DOHH2 (cell line): ENCODE data around the gene NDC80.
A peak's percentile ranks its signal among the peaks of the same experiment; 100 is the strongest.

ENCODE experiments used
- H3F3A ChIP-seq: fragments of 200-600 bp; sonication (generic), shearing (Covaris generic); 2 replicates; pipeline ENCODE4 v1.6.0; 2016; ENCODE audit warnings: antibody characterized with exemption, mild to moderate bottlenecking; ENCODE audit not compliant: control insufficient read depth, insufficient read depth
- H3K27ac ChIP-seq: fragments of 200-600 bp; sonication (generic); 2 replicates; pipeline ENCODE4 v1.5.1; 2014; ENCODE audit warnings: low read depth, mild to moderate bottlenecking, low read length, moderate library complexity
- H3K27me3 ChIP-seq: fragments of 200-600 bp; sonication (generic); 2 replicates; pipeline ENCODE4 v1.6.1; 2014; ENCODE audit warnings: mild to moderate bottlenecking, low read length, mixed read lengths; ENCODE audit not compliant: control insufficient read depth
- H3K36me3 ChIP-seq: fragments of 200-600 bp; sonication (generic); 2 replicates; pipeline ENCODE4 v1.6.1; 2014; ENCODE audit warnings: mild to moderate bottlenecking, low read length, moderate library complexity, mixed read lengths; ENCODE audit not compliant: control insufficient read depth
- H3K4me1 ChIP-seq: fragments of 200-600 bp; sonication (generic); 2 replicates; pipeline ENCODE4 v1.6.1; 2014; ENCODE audit warnings: mild to moderate bottlenecking, low read length, mixed read lengths; ENCODE audit not compliant: control insufficient read depth
- H3K4me2 ChIP-seq: fragments of 200-600 bp; sonication (generic); 2 replicates; pipeline ENCODE4 v1.6.0; 2014; ENCODE audit warnings: mild to moderate bottlenecking, low read length, moderate library complexity
- H3K4me3 ChIP-seq: fragments of 200-600 bp; sonication (generic); 2 replicates; pipeline ENCODE4 v1.5.1; 2014; ENCODE audit warnings: mild to moderate bottlenecking, low read length, mixed read lengths
- H3K79me2 ChIP-seq: fragments of 200-600 bp; sonication (generic); 2 replicates; pipeline ENCODE4 v1.6.1; 2014; ENCODE audit warnings: mild to moderate bottlenecking, low read length, mixed read lengths; ENCODE audit not compliant: control insufficient read depth
- H3K9me2 ChIP-seq: fragments of 200-600 bp; sonication (generic); replicated peaks from 2 replicates; pipeline ENCODE4 v1.6.1; 2014; ENCODE audit warnings: mild to moderate bottlenecking, low read length, mixed read lengths; ENCODE audit not compliant: control insufficient read depth
- H3K9me3 ChIP-seq: fragments of 200-600 bp; sonication (generic); 2 replicates; pipeline ENCODE4 v1.6.1; 2014; ENCODE audit warnings: antibody characterized with exemption, low read length, mixed read lengths; ENCODE audit not compliant: control insufficient read depth, insufficient read depth
- H4K20me1 ChIP-seq: fragments of 200-600 bp; sonication (generic); 2 replicates; pipeline ENCODE4 v1.6.0; 2014; ENCODE audit warnings: low read depth, mild to moderate bottlenecking, antibody characterized with exemption, low read length, moderate library complexity; ENCODE audit not compliant: control insufficient read depth, insufficient read depth
- CTCF ChIP-seq: fragments of 200-600 bp; sonication (generic); IDR thresholded peaks from one replicate; pipeline ENCODE4 v1.5.1; 2014; ENCODE audit warnings: antibody characterized with exemption, mild to moderate bottlenecking, low read depth, low read length; ENCODE audit not compliant: poor library complexity, severe bottlenecking
- EZH2phosphoT487 ChIP-seq: fragments of 200-600 bp; sonication (generic); IDR thresholded peaks from 2 replicates; pipeline ENCODE4 v1.6.1; 2017; ENCODE audit warnings: borderline replicate concordance, mild to moderate bottlenecking, antibody characterized with exemption, low read length, moderate library complexity, mixed read lengths

Gene NDC80

GRCh38 chr18:2534906-2535305 is 36.5 kb upstream of the NDC80 start:
- Histone ChIP-seq H3K4me3 (no peak overlapping the region), H3K9me3 (no peaks in the 10 kb centered on the region), H3K4me2 (no peak overlapping the region)

GRCh38 chr18:2535419-2535910 is 35.9 kb upstream of the NDC80 start:
- H3K4me1 ChIP-seq = peaks cover 10% of the 10 kb centered on the region
- H3K4me2 ChIP-seq = 0 out of 2 replicates have a peak overlapping the region, but pooled peaks have one; percentile 5

More at GRCh38 chr18:2534906-2535305, 36.5 kb upstream of the NDC80 start:
- Histone ChIP-seq H3K27ac (no peak overlapping the region), H3K36me3 (peaks cover 17% of the 10 kb centered on the region), H3F3A (no peaks in the 10 kb centered on the region), H4K20me1 (no peaks in the 10 kb centered on the region), H3K4me1 (peaks cover 10% of the 10 kb centered on the region), H3K27me3 (no peaks in the 10 kb centered on the region), H3K9me2 (no peaks in the 10 kb centered on the region), H3K79me2 (no peaks in the 10 kb centered on the region)
- TF ChIP-seq EZH2phosphoT487 (no peak), CTCF (no peak)

GRCh38 chr18:2536063-2536462 is 35.3 kb upstream of the NDC80 start:
- Histone ChIP-seq H4K20me1 (no peaks in the 10 kb centered on the region), H3K4me1 (peaks cover 10% of the 10 kb centered on the region), H3K4me2 (no peak overlapping the region), H3K27ac (no peak overlapping the region), H3K79me2 (no peaks in the 10 kb centered on the region), H3K27me3 (no peaks in the 10 kb centered on the region), H3K4me3 (no peak overlapping the region), H3F3A (no peaks in the 10 kb centered on the region), H3K36me3 (peaks cover 17% of the 10 kb centered on the region), H3K9me3 (no peaks in the 10 kb centered on the region), H3K9me2 (no peaks in the 10 kb centered on the region)
- TF ChIP-seq EZH2phosphoT487 (no peak), CTCF (no peak)

More at GRCh38 chr18:2535419-2535910, 35.9 kb upstream of the NDC80 start:
- Histone ChIP-seq H3K27me3 (no peaks in the 10 kb centered on the region), H3K36me3 (peaks cover 17% of the 10 kb centered on the region), H3K4me3 (no peak overlapping the region), H3K9me3 (no peaks in the 10 kb centered on the region), H3K79me2 (no peaks in the 10 kb centered on the region), H3F3A (no peaks in the 10 kb centered on the region), H3K9me2 (no peaks in the 10 kb centered on the region), H4K20me1 (no peaks in the 10 kb centered on the region), H3K27ac (no peak overlapping the region)
- no peak for TF ChIP-seq EZH2phosphoT487
- no peak for TF ChIP-seq CTCF

GRCh38 chr18:2536493-2536892 is 34.9 kb upstream of the NDC80 start:
- Histone ChIP-seq H3K9me2 (no peaks in the 10 kb centered on the region), H3K9me3 (no peaks in the 10 kb centered on the region), H4K20me1 (no peaks in the 10 kb centered on the region), H3K27ac (no peak overlapping the region), H3K4me1 (peaks cover 10% of the 10 kb centered on the region), H3K79me2 (no peaks in the 10 kb centered on the region), H3F3A (no peaks in the 10 kb centered on the region), H3K27me3 (no peaks in the 10 kb centered on the region), H3K4me2 (no peak overlapping the region), H3K4me3 (no peak overlapping the region), H3K36me3 (peaks cover 17% of the 10 kb centered on the region)
- TF ChIP-seq EZH2phosphoT487 (no peak), CTCF (no peak)
